Measurements from ENCODE around the gene PXN. TPM values are rescaled to one million over a fixed set of nuclear protein-coding genes. Genes with fewer than 3 reads are reported as not detected.
"Not testable (repeated sequence)": the region's sequence is repeated elsewhere in the genome, so short reads cannot be mapped to it uniquely, and the experiment has no call there.

The PXN gene
- total RNA-seq, 1 experiment from 2014 or later: 156 TPM

DNA sequence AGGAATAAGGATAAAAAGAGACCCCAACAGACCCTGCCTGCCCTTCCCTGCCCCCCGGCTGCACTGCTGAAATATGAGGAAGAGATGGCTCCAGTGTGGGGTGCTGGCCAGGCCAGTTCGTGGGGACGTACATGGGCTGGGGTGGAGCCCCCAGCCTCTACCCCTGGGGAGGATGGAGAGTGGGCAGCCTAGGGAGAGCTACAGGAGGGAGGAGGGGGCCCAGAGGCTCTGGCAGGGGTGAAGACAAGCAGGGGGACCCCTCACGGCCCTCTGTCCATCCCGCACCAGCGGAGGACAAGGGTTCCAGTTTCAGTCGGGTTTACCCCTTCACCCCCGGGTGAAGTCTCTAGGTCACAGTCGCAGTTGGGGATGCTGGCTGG, 53.6 kb downstream of the PXN start:
- no peak for DNase-seq (ENCODE audit: low spot score)

DNA sequence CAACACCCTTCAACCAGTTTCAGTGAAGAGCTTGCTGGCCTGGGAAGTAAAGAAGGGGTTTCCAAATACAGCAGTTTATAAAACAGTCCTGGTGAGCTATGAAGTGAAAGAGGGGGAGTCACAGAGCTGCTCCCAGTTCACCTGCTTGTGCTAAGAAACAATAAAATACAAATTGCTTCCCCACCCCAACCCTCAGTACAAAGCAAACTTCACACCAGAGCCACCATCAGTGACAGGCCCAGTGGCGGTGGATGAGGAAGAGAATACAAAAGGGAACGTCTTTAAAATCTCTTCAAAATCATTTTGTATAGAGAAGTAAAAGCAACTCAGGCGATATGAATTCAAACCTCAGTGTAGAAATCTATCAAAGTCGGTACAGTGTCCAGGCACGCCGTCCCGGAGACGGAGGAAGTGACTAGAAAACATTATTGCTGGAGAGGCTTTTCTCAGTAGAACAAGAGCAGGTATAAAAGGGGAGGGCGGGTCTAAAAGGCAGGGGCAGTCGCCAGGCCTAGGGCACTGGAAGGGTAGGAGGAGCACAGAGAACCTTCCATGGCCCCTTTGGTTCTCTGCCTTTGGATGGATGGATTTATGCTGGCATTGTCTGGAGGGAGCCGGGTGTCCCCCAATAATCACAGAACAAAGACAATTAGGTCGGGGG, 54.2 kb downstream of the PXN start:
- DNase-seq (ENCODE audit: low spot score): no peak

DNA sequence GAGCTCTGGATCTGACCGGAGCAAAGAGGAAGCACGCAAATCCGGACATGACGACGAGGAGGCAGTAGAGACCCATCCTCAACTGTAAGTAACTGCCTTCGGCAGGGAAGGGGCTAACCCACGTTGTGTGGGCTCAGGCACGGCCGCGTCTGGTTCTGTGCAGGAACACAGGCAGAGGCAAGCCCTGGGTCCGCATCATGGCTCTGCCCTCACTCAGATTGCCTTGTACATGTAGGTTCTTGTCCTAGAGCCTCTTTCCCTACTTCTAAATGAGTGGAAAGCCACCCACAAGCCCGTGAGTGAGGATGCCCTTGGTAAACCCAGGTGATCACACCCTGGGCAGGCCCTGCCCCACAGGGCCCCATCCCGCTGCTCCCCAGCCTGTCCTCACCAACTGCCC, 55.7 kb downstream of the PXN start:
- DNase-seq (ENCODE audit: low spot score): no peak

DNA sequence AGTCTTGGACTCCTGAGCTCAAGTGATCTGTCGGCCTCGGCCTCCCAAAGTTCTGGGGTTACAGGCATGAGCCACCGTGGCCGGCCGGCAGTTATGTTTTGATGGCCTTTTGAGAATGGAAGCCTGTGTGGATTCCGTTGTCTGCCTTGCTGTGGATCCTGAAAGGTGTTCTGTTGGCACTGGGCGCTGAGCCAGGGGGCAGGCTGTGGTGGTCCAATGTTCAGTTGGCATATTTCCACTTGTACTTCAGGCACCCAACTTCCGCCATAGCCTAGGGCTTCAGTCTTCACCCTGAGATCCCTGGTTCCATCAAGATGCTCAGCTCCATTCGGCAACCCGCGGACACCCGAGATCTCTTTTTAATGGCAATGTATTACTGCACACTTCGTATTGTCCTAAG, 58.3 kb downstream of the PXN start:
- no peak for DNase-seq (ENCODE audit: low spot score)

DNA sequence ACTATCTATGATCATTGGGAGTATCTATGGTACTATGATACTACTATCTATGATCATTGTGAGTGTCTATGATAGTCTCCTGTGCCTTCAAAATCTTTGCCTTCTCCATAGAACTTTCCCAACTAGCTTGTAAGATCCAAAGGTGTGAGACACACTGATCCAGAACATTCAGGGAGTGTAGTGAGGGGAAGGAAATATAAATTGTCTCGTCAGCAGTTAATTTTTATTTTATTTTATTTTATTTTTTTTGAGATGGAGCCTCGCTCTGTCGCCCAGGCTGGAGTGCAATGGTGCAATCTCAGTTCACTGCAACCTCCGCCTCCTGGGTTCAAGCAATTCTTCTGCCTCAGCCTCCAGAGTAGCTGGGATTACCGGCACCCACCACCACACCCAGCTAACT, 58.7 kb downstream of the PXN start:
- not testable (repeated sequence) for DNase-seq (ENCODE audit: low spot score)

DNA sequence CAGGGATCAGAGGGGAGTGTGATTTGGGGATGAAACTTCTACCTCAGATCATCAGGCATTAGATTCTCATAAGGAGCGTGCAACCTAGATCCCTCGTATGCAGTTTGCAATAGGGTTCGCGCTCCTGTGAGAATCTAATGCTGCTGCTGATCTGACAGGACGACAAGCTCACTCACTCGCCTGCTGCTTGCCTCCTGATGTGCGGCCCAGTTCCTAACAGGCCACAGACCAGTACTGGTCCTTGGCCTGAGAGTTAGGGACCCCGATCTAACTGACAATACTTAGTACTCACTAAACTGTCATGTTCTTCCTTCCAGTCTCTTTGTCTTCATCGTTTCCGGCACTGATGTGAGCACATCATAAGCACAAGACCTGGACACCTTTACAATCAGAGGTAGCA, 59.3 kb downstream of the PXN start:
- no peak for DNase-seq (ENCODE audit: low spot score)

DNA sequence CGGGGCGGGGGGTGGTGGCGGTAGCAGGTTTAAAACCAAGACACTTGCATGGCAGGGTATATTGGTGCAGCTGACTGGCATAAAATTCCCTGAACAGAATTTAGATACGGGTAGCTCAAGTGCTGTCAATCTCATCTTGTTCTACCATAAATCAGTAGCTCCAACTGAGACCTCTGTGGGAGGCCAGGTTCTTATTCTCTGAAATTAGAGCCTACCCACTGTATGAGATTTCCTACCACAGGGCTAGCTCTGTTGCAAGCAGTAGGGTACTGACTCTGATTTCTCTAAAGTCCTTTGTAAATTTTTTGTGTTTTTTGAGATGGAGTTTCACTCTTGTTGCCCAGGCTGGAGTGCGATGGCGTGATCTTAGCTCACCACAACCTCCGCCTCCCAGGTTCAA, 61.4 kb downstream of the PXN start:
- DNase-seq (ENCODE audit: low spot score): no peak

DNA sequence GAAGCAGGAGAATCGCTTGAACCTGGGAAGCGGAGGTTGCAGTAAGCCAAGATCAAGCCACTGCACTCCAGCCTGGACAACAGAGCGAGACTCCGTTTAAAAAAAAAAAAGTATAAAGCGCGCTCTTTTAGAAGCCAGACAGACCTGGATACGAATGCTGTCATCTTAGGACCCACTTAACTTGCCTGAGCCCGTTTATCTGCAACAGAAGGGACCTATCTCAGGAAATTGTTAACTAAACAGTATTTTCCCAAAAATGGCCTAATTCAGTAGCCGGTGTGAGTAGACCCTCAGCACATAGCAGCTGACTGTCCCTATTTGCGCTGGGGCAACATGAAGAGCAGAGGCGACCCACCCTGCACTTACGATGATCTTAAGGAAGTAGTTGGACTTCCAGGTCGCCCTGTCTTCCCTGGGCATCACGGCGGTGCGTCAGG, 65.1 kb downstream of the PXN start:
- no peak for DNase-seq (ENCODE audit: low spot score)

GRCh38 chr12:120199595-120200306, 65.8 kb downstream of the PXN start:
- peak; percentile 55 for DNase-seq (ENCODE audit: low spot score)

- DNase-seq (ENCODE audit: low spot score): no peak
These were observed 66.5 kb downstream of the PXN start for GRCh38 chr12:120199025-120199424.

DNA sequence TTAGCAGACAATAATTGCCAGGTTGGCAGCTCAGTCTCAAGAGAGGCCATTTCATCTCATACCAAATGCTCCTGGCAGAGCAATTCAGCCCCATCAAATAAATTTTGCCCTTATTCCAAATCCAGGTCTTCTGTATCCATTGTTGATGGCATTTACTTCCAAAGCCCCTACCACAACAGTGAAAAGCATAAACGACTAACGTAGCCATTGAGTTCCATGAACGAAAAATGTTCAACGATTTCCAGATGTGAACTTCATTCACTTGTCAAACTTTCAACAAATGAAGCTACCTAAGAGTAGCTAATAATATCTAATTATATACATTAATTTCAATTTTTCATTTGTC, 68.0 kb downstream of the PXN start:
- DNase-seq (ENCODE audit: low spot score): no peak

GRCh38 chr12:120196817-120197541, 68.6 kb downstream of the PXN start:
- not testable (repeated sequence) for DNase-seq (ENCODE audit: low spot score)

DNA sequence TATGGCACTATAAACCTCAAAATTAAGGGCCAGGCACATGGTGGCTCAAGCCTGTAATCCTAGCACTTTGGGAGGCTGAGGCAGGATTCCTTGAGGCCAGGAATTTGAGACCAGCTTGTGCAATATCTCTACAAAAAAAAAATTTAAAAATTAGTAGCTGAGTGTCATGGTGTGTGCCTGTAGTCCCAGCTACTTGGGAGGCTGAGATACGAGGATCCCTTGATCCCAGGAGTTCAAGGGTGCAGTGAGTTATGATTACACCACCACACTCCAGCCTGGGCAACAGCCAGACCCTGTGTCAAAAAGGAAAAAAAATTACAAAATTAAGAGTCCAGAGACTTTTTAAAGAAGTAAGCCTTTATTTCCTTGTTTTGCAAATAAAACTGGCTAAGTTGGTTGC, 69.2 kb downstream of the PXN start:
- no peak for DNase-seq (ENCODE audit: low spot score)

DNA sequence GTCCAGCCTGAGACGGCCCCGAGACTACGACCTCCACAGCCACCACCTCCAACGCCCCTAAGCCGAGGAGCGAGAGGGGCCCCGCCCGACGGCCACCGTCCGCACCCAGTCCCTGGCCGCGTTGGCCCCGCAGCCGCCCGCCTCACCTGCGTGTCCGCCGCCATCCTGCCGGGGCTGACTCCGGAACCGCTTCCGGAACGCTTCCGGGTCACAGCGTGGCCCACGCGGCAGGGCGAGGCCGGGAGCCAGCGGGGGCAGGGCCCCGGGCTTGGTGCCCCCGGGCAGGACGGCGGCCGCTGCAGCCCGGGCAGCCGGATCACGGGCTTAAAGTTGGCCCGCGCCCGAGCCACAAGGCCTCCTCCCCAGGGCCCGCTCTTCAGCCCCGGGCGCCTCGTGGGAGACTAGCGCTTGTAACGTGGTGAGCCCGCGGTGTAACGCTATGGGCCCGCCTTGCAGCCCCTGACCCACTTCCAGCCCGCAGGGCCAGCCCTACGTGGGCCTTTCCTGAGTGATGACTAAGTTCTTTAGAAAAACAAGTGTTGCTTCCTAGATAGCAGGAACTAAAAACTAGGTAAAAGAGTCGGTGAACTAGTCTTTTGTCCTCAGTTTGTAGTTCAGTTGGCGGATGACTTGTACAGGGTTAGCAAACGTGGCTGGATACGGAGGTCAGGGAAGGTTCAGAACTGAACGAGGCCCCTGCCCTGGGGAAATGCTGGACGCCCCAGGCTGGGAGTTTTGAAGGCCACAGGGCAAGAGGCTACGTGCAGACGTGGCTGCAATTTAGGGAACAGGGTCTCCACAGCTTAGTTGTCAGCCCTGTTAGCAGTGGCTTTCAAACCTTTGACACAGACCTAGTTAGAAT, 70.8 kb downstream of the PXN start, which contains the start of gene GCN1:
TSS of gene GCN1 (minus strand) at position 182 of the 862 bp plus-strand sequence. CDS start at position 164, 18 bp downstream.
- peak; percentile 60 for DNase-seq (ENCODE audit: low spot score)

DNA sequence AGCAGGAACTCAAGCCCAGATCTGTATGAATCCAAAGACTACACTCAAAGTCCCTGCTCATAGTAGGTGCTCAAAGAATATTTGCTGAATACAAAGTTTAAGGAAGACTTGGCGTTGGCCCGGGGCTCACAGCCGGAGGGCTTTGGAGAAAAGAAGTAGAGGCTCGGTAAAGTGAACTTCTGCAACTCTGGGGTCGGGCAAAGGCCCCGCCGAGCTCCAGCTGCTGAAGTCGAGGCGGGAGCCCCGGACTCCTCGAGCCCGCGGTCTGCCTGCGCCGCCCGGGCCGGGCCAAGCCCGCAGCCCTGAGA, 71.3 kb downstream of the PXN start:
- no peak for DNase-seq (ENCODE audit: low spot score)

DNA sequence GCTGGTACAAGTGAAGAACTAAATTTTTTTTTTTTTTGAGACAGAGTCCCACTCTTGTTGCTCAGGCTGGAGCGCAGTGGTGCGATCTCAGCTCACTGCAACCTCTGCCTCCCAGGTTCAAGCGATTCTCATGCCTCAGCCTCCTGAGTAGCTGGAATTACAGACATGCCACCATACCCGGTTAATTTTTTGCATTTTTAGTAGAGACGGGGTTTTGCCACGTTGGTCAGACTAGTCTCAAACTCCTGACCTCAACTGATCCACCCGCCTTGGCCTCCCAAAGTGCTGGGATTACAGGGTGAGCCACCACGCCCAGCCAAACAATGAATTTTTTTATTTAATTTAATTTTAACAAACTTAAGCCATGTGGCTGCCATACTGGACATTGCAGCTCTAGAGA, 72.2 kb downstream of the PXN start:
- DNase-seq (ENCODE audit: low spot score): not testable (repeated sequence)

- DNase-seq (ENCODE audit: low spot score): no peak
These were observed 74.5 kb downstream of the PXN start for GRCh38 chr12:120190985-120191480.

DNA sequence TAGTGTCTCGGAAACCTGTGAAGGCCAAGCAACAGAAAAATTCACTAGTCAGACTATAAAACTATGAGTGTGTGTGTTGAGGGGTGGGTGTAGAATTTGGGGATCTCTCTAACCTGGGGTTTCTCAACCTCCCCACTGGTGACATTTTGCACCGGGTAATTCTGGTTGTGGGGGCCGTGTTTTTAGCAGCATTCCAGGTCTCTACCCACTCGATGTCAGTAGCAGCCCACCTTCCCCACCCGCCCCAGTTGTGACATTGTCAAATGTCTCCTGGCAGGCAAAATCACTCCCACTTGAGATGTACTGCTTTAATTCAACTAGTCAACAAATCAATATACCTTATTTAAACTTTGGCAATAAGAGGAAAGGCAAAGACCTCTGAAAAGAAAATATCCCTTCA, 75.1 kb downstream of the PXN start:
- DNase-seq (ENCODE audit: low spot score): no peak

DNA sequence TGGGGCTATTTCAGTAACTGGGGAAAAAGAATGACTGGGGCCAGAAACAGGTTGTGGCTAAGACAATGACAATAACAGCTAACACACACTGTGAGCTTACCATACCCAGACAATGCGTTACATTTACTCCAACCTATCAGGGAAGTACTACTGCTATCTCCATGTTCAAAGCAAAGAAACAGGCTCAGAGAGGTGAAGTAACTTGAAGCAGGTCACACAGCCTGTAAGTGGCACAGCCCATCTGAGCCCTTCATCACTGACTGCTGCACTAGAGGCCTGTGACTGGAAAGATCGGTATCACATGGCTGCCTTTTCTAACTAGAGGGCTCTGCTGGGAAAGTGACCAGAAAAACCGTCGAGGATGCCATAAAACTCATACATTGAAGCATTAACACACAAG, 78.9 kb downstream of the PXN start:
- DNase-seq (ENCODE audit: low spot score): no peak

- no peak for DNase-seq (ENCODE audit: low spot score)
These were observed 82.3 kb downstream of the PXN start for GRCh38 chr12:120183211-120183631.

DNA sequence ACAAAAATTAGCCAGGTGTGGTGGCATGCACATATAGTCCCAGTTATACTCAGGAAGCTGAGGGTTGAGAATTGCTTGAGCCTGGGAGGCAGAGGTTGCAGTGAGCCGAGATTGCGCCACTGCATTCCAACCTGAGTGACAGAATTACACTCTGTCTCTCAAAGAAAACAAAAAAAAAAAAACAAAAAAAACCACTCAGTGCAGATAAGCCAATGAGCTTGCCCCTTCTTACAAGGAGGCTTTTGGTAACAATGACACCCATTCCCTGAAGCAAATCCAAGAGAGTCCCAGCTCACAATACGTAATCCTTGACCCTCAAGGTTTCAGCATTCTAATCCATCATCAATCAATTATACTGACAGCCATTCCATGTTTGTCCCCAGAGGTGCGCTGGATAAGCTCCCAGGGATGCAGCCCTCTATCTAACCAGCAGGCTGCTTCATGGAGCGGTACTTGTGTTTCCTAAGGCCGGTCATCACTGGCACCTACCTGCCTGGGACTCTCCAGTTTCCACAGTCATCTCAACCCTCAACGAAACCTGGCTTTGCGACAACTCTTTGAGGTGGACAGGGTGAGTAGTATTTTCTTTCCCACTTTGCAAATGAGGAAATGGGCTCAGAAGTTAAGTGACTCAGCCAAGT, 83.4 kb downstream of the PXN start:
- DNase-seq (ENCODE audit: low spot score): peak; percentile 78
